Sigmoid colon (tissue), 7 donors: Measurements from ENCODE around the gene TRIP6. TPM values are rescaled to one million over a fixed set of nuclear protein-coding genes. Genes with fewer than 3 reads are reported as not detected.

Experiments used
- DNase-seq: peaks from one replicate; pipeline ENCODE4 v3.0.0-alpha.2; 2019
- H3K27ac ChIP-seq, 4 donors: fragments of 200-600 bp; sonication (generic); one replicate each; pipeline ENCODE4 v1.5.1; 2016 to 2019; ENCODE audit warnings: mild to moderate bottlenecking in 1 of 4
- H3K27me3 ChIP-seq, 3 donors: fragments of 200-600 bp; sonication (generic); one replicate each; pipeline ENCODE4 v1.5.1; 2019; ENCODE audit warnings: mild to moderate bottlenecking in 1 of 3
- H3K36me3 ChIP-seq, 4 donors: fragments of 200-600 bp; sonication (generic); one replicate each; pipeline ENCODE4 v1.5.1; 2016 to 2019
- H3K4me1 ChIP-seq, 4 donors: fragments of 200-600 bp; sonication (generic); one replicate each; pipeline ENCODE4 v1.5.1; 2017 to 2019
- H3K4me3 ChIP-seq, 4 donors: fragments of 200-600 bp; sonication (generic); one replicate each; pipeline ENCODE4 v1.5.1; 2017 to 2019; ENCODE audit warnings: mild to moderate bottlenecking in 2 of 4, moderate library complexity in 1 of 4
- H3K9me3 ChIP-seq, 4 donors: fragments of 200-600 bp in 3 of 4; sonication (generic) in 3 of 4; one replicate each; pipeline versions ENCODE4 v1.5.1 to v1.6.1; 2013 to 2019
- CTCF ChIP-seq, 4 experiments: fragments of 450-650 bp in 3 of 4; fragments of 200-600 bp in 1 of 4; IDR thresholded peaks; one replicate each; pipeline ENCODE4 v1.5.1; 2016 to 2019; ENCODE audit warnings: antibody characterized with exemption in 4 of 4, mild to moderate bottlenecking in 3 of 4, moderate library complexity in 2 of 4
- EP300 ChIP-seq, 4 donors: sonication (generic); formaldehyde crosslinking; IDR thresholded peaks; one replicate each; pipeline ENCODE4 v1.6.1; 2017; ENCODE audit warnings: antibody characterized with exemption in 4 of 4
- POLR2A ChIP-seq, 2 donors: fragments of 450-650 bp; IDR thresholded peaks; one replicate each; pipeline ENCODE4 v1.6.1; 2016; ENCODE audit warnings: antibody characterized with exemption in 2 of 2, mild to moderate bottlenecking in 2 of 2, moderate library complexity in 2 of 2
- POLR2AphosphoS5 ChIP-seq, 4 donors: sonication (generic); formaldehyde crosslinking; IDR thresholded peaks; one replicate each; pipeline ENCODE4 v1.6.1; 2017; ENCODE audit warnings: antibody characterized with exemption in 4 of 4
- WGBS, 2 donors: extraction: QIAGEN DNeasy Blood & Tissue Kit; methylation state at CpG; one replicate each; pipeline ENCODE4 v1.1.7; 2013; 5-methylcytosine and 5-hydroxymethylcytosine counted together
- intact Hi-C: fragments of 100-400 bp; cut with DNase I; formaldehyde crosslinking; loops from one replicate; pipeline ENCODE4 v1.15.1; 2023
- polyA plus RNA-seq, 3 donors: library from polyadenylated mRNA; stranded (reverse); fragments of 200-250 nt; gene quantifications; one replicate each; pipeline ENCODE4 v1.2.3, GENCODE V29; 2013
- total RNA-seq, 4 donors: library from RNA; depleted of rRNA; stranded (reverse); fragments of >200 nt; gene quantifications; one replicate each; pipeline ENCODE4 v1.1.0, GENCODE V29; 2016
- donor health status: healthy with polysubstance abuse.
- donor health status: Bipolar disorder and iron deficiency.
- donor health status: healthy.

Gene TRIP6
- total and polyA plus RNA-seq, 7 donors: 12.0 to 79.7 (median 45.9) TPM

DNA sequence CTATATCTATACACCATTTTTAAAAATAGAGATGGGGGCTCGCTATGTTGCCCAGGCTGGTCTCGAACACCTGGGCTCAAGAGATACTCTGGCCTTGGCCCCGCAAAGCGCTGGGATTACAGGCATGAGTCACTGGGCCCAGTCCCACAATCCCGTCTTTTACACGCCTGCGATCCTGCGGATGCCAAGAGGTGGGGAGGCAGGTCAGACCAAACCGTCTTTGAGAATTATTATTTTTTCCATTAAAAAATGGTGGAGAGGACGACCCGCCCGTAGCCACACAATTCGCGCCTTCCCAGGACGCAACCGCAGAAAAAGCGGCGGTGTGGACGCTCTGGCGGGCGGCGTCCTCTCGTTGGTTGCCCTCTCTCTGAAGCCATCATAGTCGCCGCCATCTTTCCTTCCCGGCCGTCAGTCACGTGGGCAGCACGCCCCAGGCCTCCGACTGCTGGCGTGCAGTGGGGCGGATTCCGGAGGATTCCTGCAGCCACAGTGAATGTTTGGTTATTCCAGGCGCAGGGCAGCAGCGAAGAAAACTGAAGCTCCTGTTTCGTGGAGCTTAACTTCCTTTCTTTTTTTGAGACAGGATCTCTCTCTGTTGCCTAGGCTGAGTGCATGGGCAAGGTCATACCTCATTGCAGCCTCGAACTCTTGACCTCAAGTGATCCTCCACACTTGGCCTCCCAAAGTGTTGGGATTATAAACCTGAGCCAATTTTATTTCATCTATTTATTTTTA lies 29.9 kb upstream of the TRIP6 start:
- WGBS, 2 donors: 2 to 5% methylated on average over 37 of the region's 37 CpGs
- TF ChIP-seq POLR2AphosphoS5 (IDR thresholded peaks at IDR 0.05): peak; percentile 25 to 83 (median 72)
- TF ChIP-seq EP300 (IDR thresholded peaks at IDR 0.05): no peak
- peak; percentile 7 to 38 for TF ChIP-seq POLR2A (IDR thresholded peaks at IDR 0.05)
- DNase-seq: peak; percentile 96
- H3K27ac ChIP-seq: peak overlapping the region; percentile 72 to 88 (median 81)
- peaks cover 0 to 16% (median 8%) of the 10 kb centered on the region in 4 donors for H3K4me1 ChIP-seq
- H3K36me3 ChIP-seq: no peaks in the 10 kb centered on the region
- H3K4me3 ChIP-seq: peak overlapping the region in 3 of 4 donors; percentile 36 to 45 (median 42)
- no peaks in the 10 kb centered on the region for H3K9me3 ChIP-seq
- no peaks in the 10 kb centered on the region for H3K27me3 ChIP-seq
- intact Hi-C loops: no loop called here

- Histone ChIP-seq H3K9me3 (no peaks in the 10 kb centered on the region), H3K36me3 (no peaks in the 10 kb centered on the region), H3K4me1 (peaks cover 0 to 16% (median 8%) of the 10 kb centered on the region in 4 donors), H3K27me3 (no peaks in the 10 kb centered on the region), H3K4me3 (no peak overlapping the region), H3K27ac (no peak overlapping the region)
- 97% methylated on average over 18 of the region's 18 CpGs for WGBS, 2 donors
- intact Hi-C loops: no loop called here
- TF ChIP-seq POLR2A (IDR thresholded peaks at IDR 0.05) (no peak), POLR2AphosphoS5 (IDR thresholded peaks at IDR 0.05) (no peak), EP300 (IDR thresholded peaks at IDR 0.05) (no peak), CTCF (IDR thresholded peaks at IDR 0.05) (no peak)
- DNase-seq: no peak
Measured at GRCh38 chr7:100839361-100839760, 27.8 kb upstream of the TRIP6 start.

- intact Hi-C loops: no loop called here
- H3K4me3 ChIP-seq: no peak overlapping the region
- TF ChIP-seq EP300 (IDR thresholded peaks at IDR 0.05) (no peak), POLR2AphosphoS5 (IDR thresholded peaks at IDR 0.05) (no peak), CTCF (IDR thresholded peaks at IDR 0.05) (no peak), POLR2A (IDR thresholded peaks at IDR 0.05) (no peak)
- no peaks in the 10 kb centered on the region for H3K27me3 ChIP-seq
- WGBS, 2 donors: 70 to 79% methylated on average over 8 of the region's 8 CpGs
- no peak for DNase-seq
- peaks cover 0 to 16% (median 8%) of the 10 kb centered on the region in 4 donors for H3K4me1 ChIP-seq
- H3K36me3 ChIP-seq: no peaks in the 10 kb centered on the region
- no peak overlapping the region for H3K27ac ChIP-seq
- H3K9me3 ChIP-seq: no peaks in the 10 kb centered on the region
Measured at GRCh38 chr7:100840470-100841100, 26.6 kb upstream of the TRIP6 start.

GRCh38 chr7:100847360-100847759 lies 19.8 kb upstream of the TRIP6 start:
- Histone ChIP-seq H3K4me1 (peaks cover 0 to 7% (median 4%) of the 10 kb centered on the region in 4 donors), H3K27ac (no peak overlapping the region), H3K27me3 (no peaks in the 10 kb centered on the region), H3K4me3 (no peak overlapping the region), H3K9me3 (no peaks in the 10 kb centered on the region), H3K36me3 (no peaks in the 10 kb centered on the region)
- WGBS, 2 donors: 97 to 98% methylated on average over 4 of the region's 4 CpGs
- TF ChIP-seq POLR2A (IDR thresholded peaks at IDR 0.05) (no peak), CTCF (IDR thresholded peaks at IDR 0.05) (no peak), EP300 (IDR thresholded peaks at IDR 0.05) (no peak), POLR2AphosphoS5 (IDR thresholded peaks at IDR 0.05) (no peak)
- DNase-seq: no peak
- intact Hi-C loops: no loop called here
